ENCODE measurements around the gene LRRC8D.
"Not testable (repeated sequence)": the region's sequence is repeated elsewhere in the genome, so short reads cannot be mapped to it uniquely, and the experiment has no call there.

Gene LRRC8D

DNA sequence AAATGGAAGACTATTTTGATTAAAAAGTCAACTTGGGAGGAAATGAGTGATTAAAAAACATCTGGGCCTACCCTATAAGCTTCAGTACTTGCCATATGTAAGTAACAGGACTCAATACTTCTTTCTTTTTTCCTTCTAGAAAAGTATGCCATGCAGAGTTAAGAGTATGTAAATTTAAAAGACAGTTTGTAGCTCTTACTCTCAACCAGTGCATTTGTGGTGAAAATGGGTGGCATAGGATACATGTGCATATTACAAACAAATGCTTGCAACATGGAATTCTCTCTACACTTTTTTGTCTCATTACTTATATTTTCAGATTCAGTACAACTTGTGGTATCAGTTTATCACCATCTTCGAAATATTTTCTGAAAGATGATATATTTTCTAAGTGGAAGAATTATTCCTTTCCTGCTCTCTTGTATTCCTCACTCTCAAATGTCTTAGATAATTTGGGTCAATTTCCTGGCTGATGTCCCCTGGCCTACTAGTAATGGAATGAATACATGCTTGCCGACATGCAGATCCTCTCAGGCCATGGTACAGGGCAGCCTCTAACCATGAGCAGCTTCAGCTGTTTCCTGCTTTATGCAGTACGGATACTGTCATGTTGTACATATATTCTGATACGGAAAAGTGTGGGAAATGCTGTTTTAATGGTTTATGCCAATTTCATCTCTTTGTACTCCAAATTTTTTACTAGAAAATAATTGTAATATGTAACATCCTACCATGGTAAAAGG, 92.7 kb downstream of the LRRC8D start:
- no peak for DNase-seq (ENCODE audit: low read depth)

DNA sequence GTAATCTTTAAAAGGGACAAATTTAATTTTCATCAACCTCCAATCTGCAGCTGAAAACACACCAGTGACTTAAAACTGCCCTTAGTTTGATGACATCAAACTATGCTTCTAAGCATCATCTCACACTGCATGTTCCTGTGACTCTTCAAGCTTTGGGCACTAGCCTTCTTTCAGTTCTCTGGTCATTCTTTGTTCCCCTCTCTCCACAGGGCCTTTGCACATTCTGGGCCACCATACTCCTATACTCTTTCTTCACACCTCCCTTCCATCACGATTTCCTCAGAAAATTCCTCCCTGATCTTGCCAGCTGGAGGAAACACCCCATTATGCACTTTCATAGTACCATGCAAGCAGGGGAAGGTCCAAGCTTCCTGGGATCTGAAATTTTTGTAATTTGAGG, 96.5 kb downstream of the LRRC8D start:
- DNase-seq (ENCODE audit: low read depth): no peak

DNA sequence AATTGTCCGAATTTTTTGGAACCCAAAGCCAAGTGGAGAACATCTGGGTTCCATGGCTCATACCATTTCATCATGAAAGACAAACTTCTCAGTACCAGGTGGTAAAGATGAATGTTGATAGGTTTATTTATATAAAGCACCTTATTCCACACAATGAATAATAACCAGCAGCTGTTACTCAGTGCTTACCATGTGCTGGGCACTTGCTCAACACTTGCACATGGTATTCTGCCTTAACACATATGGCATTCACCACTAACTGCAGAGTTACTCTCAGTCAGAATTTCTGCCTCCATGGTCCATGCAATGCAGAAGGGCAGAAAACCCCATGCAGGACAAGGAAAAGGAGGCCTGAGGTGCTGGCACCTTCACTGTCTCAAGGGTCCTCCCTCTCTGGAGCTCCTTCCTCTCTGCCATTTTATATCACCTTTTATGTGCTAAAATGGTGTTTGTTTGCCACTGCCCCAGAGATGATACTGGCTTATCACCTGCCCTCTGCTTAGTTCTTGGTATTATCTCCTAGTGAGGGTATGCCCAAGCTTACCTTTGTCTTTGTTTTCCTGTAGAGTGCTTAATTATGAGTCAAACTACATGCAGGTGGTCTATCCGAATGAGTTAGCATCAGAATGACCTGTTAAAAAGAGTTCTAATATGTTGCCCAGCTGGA, 97.4 kb downstream of the LRRC8D start:
- DNase-seq (ENCODE audit: low read depth): no peak

DNA sequence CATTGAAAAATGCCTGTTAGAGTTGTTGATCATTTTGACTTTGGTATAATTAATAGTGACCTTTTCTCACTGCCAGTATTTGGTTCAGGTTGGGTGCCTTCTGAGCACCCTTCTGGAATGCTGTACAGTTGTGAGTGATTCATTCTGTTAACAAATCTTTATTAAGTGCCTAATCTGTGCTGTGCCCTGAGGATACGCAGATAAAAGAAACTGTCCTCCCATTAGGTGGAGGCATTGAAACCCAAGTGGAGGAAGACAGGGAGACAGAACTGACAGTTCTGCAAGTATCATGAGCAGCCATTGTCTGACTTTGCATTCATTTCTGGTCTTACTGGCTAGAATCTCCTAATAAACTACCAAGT, 97.9 kb downstream of the LRRC8D start:
- DNase-seq (ENCODE audit: low read depth): no peak

DNA sequence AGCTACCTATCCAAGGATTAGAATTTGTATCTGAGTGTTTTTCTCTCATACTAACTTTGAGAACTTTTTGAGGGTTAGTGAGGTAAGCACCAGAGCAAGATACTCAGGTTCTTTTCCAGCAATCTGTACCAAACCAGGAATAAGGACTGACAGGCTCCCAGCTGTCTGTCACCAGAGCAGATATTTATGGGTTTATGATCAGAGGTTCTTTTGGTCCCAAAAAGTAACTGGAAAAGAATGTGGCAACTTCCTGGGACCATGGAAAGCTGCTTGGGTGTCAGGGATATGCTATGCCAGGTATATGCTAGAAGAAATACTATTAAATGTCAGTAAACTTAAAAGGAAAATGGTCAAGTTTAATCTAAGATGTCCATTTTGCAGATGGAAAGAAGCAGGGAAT, 98.3 kb downstream of the LRRC8D start:
- DNase-seq (ENCODE audit: low read depth): no peak

DNA sequence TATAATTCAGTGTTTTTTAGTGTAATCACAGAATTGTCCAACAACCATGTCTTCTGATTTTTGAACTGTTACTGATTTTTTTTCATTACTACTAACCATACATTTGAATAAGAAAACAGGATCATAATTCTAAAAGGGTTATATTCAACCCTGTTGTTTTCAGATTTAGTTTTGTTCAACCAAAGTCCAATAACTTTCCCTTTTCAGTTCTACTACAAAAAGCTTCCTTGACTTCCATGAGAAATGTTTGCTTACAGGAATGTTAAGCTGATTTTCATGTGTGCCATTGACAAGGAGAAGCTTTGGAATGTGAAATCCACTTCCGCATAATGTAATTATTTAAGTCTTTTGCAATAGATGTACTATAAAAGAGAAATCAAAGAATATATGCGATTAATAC, 102.1 kb downstream of the LRRC8D start:
- no peak for DNase-seq (ENCODE audit: low read depth)

DNA sequence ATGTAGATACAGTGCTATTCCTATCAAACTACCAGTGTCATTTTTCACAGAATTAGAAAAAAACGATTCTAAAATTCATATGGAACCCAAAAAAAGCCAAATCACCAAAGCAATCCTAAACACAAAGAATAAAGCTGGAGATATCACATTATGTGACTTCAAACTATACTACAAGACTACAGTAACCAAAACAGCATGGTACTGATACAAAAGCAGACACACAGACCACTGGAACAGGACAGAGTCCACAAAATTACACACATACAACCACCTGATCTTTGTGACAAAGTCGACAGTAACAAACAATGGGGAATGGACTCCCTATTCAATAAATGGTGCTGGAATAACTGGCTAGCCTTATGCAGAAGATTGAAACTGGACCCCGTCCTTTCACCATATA, 102.7 kb downstream of the LRRC8D start:
- DNase-seq (ENCODE audit: low read depth): no peak

DNA sequence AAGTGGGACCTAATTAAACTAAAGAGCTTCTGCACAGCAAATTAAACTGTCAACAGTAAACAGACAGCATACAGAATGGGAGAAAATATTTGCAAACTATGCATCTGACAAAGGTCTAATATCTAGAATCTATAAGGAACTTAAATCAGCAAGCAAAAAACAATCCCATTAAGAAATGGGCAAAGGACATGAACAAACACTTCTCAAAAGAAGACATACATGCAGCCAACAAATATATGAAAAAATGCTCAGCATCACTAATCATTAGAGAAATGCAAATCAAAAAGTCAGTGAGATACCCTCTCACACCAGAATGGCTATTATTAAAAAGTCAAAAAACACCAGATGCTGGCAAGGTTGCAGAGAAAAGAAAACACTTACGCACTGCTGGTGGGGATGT, 103.2 kb downstream of the LRRC8D start:
- DNase-seq (ENCODE audit: low read depth): not testable (repeated sequence)

DNA sequence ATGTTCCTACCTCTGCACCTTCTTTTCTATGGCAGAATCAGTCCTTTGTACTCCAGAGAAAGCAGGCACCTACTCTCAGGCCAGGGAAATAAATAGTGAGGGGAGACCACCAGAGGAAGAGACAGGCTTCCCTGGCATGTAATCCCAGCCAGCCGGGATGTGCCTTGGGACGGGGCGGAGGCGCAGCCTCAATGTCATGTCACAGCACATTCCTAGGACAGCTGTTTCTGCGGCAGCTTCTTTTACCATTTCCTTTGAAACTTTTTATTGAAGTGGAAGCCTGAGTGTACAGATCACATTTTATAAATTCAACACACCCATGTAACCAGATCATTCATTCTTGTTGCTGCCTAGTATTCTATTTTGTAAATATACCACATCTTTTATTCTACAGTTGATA, 106.2 kb downstream of the LRRC8D start:
- DNase-seq (ENCODE audit: low read depth): no peak

DNA sequence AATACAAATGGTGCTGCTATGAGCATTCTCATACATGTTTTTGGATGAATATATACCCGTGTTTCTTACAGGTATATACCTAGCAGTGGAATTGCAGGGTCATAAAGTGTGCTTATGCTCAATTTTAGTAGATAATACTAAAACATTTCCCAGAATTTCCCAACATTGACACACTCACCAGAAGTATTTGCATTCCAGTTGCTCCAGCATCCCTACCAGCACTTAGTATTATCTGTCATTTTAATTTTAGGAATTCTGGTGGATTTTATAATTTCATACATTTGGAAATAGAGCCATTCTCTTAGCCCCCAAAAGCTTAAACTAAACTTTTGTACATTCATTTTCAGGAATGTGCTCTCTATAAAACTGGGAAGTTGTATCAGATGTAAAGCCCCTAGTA, 106.6 kb downstream of the LRRC8D start:
- no peak for DNase-seq (ENCODE audit: low read depth)

DNA sequence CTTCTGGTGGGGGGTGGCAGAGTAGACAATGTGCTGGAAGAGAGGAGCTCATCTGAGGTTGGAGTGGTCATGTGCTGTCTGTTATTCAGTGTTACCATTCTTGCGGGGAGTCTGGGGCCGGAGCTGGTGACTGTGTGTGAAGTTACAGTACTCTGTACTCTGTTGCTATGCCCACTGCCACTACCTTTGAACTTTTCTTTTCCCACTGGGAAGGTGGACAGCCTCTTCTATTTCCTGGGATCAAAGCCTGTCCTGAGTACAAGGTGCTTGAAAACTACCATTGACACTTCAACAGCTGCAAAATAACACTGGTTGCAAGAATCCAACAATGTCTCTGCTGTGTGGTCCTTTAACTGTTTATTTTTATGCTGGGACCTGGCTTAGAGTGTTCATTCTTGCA, 107.7 kb downstream of the LRRC8D start:
- no peak for DNase-seq (ENCODE audit: low read depth)

DNA sequence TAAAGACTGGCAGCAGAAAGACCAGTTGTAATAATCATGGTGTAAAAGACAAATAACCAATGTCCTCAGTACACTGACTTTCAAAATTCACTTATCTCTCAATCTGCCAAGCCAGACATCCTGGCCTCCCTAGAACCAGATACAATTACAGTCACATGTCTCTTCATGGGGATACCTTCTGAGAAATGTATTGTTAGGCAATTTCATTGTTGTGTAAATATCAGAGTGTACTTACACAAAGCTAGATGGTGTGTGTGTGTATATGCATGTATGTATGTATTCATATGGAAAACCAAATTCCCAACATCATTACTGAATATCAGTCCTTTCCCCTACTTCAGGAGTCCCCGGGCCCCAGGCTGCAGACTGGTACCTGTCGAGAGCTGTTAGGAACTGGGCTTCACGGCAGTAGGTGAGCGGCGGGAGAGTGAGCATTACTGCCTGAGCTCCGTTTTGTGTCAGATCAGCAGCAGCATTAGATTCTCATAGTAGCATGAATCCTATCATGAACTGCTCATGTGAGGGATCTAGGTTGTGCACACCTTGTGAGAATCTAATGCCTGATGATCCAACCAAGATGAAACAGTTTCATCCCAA, 108.7 kb downstream of the LRRC8D start:
- DNase-seq (ENCODE audit: low read depth): no peak

DNA sequence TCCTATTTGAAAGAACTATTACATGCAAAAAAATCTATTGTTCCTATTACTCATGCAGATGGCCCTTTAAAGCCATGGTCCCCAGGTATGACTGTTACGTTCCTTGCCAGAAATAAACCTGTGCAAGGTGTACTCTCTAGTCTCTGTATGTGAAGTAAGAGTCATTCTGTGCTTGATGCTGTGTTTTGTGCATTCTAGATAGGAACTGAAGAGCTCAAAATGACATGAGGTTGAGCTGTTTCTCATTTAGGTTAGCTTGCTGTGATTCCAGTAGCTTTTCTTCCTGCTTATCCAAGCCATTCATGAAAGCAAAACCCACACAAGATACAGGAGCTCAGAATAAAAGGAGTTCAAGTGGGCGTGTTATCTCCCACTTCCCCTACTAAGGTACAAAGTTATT, 109.7 kb downstream of the LRRC8D start:
- DNase-seq (ENCODE audit: low read depth): no peak

DNA sequence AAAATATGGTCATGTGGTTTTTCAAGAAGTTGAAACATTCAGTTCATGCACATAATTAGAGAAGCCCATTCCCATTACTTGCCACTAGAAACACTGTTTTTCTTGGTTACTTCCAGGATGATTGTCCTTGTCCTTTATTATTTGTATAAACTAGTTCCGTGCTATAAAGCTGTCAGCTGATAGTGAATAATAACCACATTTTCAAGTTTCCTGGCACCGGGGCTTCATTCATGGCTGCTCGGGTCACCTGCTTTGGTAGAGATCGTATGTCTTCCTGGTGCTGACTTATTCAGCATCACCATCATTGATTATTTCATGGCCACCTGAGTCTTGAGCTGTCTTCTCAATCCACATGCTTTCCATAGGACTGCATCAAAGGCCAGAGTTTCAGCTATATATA, 111.1 kb downstream of the LRRC8D start:
- DNase-seq (ENCODE audit: low read depth): no peak

DNA sequence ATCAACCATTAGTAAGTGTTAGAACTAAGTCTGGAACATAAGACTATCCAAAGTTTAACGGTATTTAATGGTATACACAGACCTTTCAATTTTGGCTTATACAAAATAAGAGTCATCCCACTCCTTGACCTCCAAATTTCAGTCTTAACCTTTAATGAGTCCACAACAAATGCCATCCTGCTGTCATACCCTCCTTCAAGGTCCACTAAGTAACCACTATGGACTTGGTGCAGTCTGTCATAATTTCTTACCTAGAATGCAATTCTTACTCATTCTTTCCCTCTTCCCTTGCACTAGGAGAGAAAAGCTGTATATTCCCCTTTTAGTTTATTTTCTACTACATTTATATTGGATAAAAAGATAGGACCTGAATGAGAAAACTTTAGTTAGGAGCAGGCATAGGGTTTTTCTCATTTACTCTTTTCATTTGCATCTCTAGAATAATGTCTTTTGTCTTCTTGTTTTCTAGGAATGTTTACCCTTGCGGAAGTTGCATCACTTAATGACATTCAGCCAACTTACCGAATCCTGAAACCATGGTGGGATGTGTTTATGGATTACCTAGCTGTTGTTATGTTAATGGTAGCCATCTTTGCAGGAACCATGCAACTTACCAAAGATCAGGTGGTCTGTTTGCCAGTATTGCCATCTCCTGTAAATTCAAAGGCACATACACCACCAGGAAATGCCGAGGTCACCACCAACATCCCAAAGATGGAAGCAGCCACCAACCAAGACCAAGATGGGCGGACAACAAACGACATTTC, 111.9 kb downstream of the LRRC8D start:
- DNase-seq (ENCODE audit: low read depth): no peak

DNA sequence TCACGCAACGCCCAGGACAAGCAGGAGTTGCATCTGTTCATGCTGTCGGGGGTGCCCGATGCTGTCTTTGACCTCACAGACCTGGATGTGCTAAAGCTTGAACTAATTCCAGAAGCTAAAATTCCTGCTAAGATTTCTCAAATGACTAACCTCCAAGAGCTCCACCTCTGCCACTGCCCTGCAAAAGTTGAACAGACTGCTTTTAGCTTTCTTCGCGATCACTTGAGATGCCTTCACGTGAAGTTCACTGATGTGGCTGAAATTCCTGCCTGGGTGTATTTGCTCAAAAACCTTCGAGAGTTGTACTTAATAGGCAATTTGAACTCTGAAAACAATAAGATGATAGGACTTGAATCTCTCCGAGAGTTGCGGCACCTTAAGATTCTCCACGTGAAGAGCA, 113.6 kb downstream of the LRRC8D start:
- DNase-seq (ENCODE audit: low read depth): no peak

DNA sequence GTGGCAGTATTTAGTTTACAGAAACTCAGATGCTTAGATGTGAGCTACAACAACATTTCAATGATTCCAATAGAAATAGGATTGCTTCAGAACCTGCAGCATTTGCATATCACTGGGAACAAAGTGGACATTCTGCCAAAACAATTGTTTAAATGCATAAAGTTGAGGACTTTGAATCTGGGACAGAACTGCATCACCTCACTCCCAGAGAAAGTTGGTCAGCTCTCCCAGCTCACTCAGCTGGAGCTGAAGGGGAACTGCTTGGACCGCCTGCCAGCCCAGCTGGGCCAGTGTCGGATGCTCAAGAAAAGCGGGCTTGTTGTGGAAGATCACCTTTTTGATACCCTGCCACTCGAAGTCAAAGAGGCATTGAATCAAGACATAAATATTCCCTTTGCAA, 114.4 kb downstream of the LRRC8D start:
- no peak for DNase-seq (ENCODE audit: low read depth)

DNA sequence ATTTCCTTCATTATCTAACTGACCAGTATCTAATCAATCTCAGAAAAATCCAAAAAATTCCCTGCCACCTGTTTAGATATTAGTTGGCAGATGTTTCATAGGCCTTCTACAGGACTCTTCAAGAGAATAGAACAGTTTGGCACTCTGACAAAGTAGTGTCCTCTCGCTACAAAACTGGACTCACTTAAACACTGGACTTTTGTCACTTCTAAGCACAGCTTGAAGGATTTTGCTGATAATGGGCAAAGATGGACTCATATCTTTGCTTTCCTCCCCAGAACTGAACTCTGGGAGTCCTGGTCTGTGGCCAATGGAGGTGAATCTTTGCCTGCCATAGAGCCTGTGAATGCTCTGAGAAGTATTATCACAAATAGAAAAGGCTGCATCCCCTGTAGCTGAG, 115.9 kb downstream of the LRRC8D start:
- no peak for DNase-seq (ENCODE audit: low read depth)

DNA sequence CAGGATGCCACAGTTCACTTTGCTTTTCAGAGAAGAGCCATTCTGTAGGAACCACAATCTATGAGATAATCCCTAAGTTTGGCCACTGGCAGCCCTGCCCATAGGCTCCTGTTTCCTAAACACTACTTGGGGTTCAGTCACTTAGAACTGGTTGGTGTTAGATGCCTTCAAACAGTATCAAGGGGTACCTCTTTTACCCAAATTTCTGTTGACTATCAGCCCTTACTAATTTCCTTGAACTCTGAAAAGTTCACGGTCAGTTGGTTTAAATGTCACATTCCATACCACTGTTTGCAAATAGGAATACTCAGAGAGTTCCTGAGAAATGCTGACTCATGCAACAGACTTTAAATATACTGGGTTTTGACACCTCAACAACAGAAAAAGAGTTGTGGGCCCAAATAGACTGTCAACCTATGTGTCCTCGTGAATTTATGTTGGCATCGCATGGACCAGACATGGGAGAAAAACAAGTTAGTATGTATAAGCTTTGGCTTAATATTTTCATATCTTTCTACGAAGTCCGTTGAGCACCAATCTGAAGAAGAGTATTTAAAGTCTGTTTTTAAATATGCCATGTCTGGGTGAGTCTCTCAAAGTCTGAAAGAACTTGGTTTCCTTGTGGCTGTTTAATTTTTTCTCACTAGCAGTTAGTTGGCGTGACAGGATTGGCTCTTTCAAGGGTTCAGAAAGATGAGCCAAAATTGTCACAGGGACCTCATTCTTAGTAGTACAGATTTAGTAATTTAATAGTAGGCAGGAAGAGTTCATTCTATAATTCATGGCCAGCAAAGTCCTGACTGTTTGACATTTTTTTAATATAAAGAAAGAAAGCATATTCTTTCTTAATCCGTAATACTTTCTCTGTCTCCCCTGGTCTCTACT, 117.6 kb downstream of the LRRC8D start:
- no peak for DNase-seq (ENCODE audit: low read depth)

DNA sequence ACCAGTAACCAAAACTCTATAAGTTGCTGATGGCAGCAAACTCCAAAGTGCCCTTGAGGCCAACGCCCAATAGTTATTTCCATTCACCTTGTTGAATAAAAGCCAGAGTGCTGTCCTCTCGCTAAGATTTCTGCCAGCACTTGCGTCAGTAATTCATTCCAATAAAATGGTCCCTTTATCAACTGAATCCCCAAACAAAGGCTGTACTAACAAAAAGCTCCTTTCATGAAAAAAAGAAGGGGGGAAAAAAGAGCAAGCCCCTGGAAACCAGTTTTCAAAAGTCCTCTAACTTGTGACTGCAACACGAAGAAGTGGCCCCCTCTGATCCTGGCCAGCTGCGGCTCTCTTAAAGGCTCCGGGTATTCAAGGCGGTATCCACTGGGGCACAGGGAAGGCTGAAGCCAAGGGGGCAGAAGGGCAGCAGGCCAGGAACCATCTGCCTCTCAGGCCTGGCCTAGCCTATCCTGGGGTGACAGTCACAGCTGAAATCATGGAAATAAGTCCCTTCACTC, 118.3 kb downstream of the LRRC8D start:
- no peak for DNase-seq (ENCODE audit: low read depth)

DNA sequence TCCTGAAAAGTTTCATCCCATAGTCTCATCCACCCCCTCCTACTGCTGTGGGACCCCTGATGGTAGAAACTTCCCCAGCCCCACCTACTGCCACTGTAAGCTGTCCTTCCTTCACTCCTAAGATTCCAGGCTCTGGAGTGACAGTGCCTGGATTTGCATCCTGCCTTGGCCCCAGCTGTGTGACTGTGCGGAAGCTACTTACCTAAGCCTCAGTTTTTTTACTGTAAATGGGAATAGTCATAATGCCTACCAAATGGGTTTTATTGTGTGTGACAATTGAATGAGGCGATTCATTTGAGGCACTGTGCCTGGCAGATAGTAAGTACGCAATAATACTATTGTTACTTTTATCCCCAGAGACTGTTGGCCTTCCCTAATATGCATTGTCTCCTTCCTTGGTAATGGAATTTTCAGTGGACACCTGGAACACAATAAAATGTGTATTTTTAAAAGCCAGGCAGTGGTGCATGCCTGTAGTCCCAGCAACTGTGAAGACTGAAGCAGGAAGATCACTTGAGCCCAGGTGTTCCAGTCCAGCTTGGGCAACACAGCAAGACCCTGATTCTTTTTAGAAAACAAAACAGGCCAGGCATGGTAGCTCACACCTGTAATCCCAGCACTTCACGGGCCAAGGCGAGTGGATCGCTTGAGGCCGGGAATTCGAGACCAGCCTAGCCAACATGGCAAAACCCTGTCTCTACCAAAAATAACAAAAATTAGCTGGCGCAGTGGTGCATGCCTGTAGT, 119.0 kb downstream of the LRRC8D start:
- DNase-seq (ENCODE audit: low read depth): no peak
